Stimulated activated CD4-positive, alpha-beta T cell treated with anti-CD3 and anti-CD28 coated beads, Interleukin-15, amount 100 ng/mL, for 24 hours (primary cell): ENCODE data around the gene GRK5.
"Not testable (repeated sequence)": the region's sequence is repeated elsewhere in the genome, so short reads cannot be mapped to it uniquely, and the experiment has no call there.

Experiments used
- DNase-seq: peaks from one replicate; pipeline ENCODE4 v3.0.0-alpha.2; 2020

The GRK5 gene

DNA sequence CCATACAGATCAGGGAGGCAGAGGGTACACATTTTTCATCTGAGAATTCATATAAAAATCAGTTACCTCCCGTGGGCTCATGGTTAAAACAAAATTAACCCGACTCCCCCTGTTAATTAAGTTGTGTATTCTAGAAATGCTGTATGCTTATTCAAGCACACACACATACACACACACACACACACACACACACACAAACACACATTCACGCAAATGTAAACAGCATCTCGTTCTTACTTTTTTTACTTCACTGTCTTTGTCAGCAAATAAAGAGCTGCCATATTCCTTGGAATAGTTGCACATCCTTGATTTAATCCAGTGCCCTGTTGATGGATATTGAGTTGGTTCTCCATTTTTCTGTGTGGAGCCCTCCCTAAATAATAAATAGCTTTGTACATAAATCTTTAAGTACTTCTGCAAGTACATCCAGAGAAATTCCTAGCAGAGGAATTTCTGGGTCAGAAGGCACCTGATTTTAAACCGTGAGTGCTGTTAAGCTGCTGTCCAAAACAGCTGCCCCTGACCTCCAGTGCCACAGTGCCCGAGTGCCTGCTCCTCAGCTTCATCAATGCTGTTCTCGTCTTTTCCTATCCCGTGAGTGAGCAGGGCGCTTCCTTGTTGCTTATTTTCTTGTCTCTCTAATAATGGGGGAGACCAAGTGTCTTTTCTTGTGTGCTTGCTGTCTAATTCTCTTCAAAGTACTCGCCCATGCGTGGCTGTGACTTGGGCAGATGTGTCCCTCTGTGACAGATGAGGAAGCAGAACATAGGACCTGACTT is 217.9 kb downstream of the GRK5 start:
- DNase-seq, result no peak

DNA sequence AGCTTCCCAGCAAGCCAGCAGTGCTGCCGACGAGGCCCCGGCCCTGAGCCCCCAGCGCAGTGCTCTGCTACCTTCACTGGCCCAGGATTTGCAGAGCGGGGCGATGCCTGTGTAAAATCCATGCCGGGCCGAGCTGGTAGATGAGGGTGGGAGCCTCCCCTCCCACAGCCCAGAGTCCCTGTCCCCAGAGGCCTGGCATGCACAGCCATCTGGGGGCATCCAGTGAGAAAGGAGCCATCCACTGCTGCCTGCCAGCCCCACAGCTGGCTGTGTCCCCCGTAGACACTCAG is 218.5 kb downstream of the GRK5 start:
- no peak for DNase-seq

DNA sequence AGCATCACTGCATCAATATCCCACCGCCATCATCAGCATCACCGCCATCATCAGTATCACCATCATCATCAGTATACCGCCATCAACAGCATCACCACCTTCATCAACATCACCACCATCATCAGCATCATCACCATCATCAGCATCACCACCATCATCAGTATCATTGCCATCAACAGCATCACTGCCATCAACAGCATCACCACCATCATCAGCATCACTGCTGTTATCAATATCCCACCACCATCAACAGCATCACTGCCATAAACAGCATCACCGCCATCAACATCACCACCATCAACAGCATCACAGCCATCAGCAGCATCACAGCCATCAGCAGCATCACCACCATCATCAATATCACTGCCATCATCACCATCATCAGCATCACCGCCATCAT is 219.3 kb downstream of the GRK5 start:
- DNase-seq, result no peak

DNA sequence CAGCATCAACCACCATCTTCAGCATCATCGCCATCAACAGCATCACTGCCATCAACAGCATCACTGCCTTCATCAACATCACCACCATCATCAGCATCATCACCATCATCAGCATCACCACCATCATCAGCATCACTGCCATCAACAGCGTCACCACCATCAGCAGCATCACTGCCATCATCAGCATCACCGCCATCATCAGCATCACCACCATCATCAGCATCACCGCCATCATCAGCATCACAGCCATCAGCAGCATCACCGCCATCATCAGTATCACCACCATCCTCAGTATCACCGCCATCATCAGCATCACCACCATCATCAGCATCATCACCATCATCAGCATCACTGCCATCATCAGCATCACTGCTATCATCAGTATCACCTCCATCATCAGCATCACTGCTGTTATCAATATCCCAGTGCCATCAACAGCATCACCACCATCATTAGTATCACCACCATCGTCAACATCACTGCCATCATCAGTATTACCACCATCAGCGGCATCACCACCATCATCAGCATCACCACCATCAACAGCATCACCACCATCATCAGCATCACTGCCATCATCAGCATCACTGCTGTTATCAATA is 220.0 kb downstream of the GRK5 start:
- no peak for DNase-seq

DNA sequence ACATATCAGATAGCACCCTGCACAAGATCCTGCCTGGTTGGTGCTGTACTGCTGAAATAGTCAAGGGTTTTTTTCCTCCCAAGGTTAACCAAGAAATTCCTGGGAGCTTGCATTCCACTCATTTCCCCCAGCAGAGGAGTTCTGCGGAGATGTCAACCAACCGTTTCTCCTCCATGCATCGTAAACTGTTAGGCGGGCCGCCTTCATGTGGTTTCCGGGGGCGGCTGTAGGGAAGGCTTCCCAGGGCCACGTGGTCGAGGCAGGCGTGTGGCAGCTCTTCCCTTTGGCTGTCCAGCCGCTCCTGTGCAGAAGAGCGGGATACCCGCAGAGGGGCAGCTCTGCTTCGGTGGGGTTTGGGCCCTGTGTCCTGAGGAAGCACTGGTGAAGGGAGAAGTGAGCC is 221.4 kb downstream of the GRK5 start:
- peak; percentile 35 for DNase-seq

DNA sequence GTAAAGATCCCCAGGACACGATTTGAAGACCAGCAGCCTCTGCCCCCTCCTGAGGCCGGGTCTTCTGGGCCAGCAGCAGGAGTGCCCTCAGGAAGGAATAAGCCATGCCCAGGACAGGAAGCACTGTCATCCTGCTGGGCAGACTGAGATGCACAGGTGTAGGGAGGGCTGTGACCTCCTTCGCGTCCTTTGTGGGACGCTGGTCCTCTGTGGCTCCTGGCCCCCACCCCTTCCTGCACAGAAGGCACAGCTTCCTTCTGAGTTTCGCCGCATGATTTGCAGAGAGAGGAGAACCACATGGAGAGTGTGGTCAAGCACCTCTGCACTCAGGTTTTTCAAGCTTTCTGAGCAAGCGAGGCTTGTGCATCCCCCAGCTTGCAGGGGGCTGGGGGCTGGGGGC is 222.4 kb downstream of the GRK5 start:
- no peak for DNase-seq

DNA sequence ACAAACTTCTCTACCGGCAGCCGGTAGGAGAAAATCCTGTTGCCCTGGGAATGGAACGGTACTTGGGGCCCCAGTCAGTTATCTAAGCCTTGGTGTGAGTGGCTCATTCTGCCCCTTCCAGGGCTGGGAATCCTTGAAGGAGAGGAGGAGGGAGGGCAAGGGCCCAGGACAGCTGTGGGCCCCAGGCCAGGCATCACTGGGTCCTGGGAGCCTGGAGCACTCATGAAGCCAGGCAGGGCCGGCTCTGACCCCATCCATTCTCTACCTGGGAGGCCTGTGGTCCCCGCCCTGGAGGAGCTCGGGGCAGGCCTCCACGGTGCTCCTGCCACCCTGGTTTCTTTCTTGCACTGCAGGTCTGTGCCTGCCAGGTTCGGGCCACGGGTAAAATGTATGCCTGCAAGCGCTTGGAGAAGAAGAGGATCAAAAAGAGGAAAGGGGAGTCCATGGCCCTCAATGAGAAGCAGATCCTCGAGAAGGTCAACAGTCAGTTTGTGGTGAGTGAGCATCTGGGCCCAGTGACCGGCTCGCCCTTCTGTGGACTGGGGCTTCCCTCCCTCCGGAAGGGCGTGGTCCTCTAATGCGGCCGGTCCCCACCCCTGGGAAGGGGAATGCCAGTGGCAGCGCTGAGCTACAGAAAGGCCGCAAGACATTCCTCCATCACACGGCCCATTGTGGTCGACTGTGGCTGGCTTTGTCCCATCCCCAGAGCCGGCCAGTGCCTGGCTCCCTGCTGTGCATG is 223.8 kb downstream of the GRK5 start:
- DNase-seq, result no peak

DNA sequence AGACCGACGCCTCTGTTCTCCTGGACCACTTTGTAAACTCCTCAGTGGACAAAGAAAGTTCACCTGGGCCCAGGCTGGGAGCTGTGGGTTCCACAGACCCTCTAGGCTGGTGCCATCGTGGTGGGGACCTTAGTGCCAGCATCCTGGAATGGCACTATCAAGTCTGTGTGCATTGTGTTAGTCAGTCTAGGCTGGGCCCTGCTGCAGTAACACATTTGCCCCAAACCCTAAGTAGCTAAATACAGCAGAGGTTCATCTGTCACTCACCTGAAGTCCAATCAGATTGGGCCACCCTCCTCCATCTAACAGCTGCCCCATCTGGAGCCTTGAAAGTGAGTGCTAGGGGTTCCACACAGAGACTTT is 224.4 kb downstream of the GRK5 start:
- no peak for DNase-seq

DNA sequence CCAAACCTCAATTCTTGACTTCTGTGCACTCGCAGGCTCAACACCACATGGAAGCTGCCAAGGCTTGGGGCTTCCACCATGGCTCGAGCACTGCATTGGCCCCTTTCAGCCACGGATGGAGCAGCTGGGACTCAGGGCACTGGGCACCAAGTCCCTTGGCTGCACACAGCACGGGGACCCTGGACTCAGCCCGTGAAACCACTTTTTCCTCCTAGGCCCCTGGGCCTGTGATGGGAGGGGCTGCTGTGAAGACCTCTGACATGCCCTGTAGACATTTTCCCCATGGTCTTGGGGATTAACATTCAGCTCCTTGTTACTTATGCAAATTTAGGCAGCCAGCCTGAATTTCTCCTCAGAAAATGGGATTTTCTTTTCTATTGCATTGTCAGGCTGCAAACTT is 227.6 kb downstream of the GRK5 start:
- not testable (repeated sequence) for DNase-seq

DNA sequence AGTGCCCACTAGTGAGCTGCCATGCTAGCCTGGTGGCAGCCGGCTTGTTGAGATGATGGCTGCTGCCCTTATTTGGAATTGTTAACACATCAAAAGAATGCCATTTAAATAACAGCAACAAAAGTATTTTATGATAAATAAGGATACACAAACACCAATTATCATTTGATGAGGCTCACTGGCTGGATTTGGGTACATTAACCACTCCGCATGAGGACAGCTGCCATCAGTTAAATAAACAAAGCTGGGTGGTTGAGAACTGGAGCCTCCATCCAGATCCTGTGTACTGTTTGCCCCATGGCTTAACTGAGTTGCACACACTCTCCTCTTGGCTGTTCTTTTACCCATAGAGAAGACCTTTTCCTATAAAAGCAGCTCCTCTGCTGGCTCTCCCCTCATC is 231.3 kb downstream of the GRK5 start:
- no peak for DNase-seq

DNA sequence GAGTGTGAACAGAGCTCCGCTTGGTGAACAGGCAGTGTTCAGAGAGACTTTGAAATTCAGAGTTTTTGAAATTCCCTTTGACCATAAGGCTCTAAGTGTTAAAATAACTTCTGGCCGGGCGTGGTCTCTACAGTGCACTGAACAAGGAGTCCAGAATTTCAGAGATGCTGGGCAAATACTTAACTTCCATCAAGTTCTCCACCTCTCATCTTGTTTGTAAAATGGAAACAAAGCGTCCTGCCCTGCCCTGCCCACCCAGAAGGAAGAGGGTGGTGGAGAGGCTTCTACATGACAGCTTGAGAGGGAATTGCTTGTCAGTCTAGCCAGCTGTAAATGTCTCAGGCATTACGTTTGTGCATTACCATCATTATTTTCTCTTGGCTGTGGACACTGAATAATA is 232.6 kb downstream of the GRK5 start:
- no peak for DNase-seq

DNA sequence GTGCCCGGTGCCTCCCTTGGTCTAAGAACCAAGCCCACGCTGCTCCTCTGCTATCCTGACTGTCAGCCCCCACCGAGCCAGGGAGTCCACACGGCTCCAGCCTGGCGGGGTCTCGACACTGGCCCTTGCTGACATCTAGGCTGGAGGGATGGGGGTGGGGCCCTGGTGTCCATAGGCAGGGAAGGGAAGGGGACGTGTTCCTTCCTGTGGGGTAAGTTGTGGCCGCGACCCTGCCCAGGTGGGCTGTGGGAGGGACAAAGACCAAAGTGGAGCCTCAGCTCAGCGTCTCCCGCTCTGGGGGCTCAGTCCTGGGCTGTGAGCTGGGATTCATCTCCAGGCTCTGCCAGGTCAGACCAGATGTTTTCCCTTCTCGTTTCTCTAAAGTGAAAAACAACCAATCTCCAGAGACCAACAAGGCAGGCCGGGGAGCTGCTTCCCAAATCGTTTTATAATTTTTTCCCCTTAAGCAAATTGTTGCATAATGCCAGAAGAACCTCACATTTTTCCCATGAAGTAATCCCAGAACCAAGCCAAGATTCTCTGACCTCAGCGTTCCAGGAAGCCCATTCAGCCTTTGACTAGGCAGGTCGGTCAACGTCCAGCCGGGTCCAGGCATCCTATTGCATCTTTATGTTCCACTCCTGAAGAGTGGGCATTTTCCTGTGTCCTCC is 233.9 kb downstream of the GRK5 start:
- DNase-seq, result no peak

DNA sequence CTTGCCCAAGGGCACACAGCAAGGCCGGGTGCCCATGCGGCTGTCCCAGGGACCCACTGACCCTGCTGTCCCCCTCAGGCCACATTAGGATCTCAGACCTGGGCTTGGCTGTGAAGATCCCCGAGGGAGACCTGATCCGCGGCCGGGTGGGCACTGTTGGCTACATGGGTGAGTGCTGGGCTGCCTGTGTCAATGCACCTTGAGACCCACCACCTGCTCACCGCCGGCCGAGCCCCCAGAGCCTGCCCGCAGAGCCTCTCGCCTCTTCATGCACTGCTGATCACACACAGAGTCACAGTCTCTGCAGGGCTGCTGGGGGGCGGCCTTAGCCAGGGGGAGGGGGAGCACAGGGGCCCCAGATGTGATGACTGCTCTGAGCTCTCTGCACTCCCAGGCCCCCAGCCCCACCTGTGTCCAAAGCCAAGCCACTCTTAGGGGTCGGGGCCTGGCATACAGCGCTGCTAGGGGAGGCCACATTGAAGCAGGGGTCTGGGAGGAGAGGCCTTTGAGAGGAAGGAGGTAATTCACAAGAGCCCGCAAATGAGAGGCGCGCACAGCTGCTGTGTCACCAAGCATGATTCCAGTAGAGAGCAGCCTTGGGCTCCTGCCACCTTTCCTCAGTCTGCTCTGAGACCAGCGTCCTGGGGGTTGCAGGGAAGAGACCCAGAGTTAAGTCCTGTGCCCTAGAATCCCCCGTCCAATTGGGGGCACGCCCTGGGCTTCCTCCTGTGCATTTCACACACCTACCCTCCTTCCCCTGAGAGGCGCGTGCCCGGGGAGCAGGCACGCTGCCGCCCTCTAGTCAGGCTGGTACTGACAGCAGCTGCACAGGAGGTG is 234.8 kb downstream of the GRK5 start:
- no peak for DNase-seq

DNA sequence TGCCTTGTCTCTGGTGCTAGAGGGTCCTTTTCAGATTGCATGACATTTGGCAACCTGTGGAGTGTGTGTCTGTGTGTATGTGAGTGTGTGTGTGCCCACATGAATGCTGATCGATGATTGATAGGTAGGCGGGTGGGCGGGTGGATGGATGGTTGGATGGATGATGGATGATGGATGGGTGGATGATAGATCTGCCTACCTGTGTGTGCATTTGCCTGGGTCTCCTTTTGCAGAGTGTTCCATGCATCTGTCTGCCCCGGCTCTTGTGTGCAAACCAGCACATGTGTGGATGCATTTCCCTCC is 235.3 kb downstream of the GRK5 start:
- no peak for DNase-seq

DNA sequence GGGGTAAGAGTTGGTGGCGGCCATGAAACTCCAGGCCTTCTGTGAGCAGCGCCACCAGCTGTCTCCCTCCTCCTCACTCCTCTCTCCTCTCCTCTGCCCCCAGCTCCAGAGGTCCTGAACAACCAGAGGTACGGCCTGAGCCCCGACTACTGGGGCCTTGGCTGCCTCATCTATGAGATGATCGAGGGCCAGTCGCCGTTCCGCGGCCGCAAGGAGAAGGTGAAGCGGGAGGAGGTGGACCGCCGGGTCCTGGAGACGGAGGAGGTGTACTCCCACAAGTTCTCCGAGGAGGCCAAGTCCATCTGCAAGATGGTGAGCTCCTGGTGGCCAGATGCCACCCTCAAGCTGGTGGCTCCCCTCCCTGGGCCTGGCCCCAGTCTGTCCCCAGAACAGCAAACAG is 236.1 kb downstream of the GRK5 start:
- no peak for DNase-seq

DNA sequence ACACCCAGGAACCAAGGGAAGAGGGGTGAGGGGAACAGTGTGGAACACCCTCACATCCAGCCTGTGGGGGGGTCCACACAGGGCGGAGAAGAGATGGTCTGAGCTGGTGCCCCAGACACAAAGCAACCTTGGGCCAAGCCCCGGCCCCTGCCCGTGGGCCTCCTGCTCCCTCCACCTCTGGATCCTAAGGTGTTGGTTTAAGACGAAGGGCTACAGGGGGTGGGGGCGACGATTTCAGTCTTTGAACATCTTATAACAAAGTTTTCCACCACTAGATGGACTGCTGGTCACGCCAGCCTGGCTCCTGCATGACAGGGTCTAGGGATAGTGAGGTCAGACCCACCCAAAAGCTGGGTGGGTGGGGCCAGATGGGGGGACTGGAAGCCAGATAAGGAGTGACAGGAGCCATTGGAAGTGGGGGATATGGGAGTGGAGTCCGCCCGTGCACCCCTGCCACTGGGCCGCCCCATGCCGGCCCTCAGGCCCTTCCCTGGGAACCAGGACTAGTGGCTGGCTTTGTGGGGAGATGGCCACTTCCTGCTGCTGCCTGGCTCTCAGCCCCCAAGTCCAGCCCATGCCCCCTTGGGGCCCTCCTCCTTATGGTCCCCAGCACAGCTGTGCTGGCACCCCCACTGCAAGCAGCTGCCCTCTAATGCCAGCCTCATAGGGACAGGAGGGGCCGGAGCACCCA is 236.7 kb downstream of the GRK5 start:
- DNase-seq, result no peak

DNA sequence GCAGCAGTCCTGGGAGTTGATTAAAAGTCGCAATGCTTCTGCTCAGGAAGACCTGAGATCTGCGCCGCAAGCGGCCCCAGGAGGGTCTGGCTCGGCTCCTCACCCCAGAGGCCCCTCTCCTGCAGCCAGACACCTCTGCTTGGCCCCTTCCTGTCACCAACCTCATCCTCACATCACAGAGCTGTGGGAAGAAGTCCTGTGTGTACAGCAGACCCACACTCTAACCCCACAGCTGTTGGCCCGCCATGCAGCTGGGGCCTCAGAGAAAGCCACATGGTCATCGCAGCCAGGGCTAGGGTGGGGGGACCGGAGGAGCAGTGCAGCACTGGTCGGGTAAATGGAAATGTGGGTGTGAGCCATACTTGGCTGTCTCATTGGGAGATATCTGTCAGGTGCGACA is 237.5 kb downstream of the GRK5 start:
- no peak for DNase-seq

DNA sequence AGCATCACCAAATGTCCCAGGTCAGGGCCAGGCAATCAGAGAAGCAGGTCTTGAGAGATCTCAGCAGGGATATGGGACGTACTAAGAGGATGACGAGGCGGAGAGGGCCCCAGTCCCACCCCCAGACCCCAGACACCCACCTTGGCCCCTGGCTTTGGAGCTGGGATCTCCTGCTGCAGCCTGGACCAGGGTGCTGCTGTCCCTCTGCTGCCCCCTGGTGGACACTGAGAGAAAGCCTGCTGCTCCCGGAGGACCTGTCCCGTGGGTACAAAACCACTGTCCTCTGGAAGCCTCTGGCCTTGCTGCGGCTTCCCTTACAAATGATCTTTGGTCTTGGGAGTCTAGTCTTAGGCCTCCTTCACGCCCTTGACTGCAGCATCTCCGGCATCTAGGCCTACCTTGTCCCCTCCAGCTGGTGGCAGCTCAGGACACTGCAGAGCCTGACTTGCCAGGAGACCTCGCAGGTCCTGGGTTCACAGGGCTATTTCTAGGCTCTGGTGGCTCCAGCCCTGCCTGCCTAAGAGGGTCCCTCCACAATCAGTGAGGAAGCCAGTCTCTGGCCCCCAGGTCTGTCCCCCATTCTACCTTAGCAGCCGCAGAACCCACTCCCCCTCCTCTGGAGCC is 238.1 kb downstream of the GRK5 start:
- peak; percentile 91 for DNase-seq

DNA sequence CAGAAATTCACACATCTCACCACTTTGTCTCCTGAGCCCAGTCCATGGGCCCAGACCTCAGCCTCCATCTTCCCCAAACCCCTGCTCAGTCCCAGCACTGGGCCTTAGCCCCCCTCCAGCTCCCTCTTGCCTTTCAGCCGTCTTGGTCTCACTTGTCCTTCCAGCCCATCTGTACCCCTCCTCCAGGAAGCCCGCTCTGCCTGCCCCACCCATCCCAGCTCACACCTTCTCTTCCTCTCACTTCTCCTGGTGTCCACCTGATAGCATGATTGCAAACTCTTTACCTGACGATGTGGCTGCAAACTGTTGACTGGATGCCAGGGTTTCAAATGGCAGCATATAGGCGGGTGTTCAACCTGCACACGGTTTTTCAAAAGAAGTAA is 238.6 kb downstream of the GRK5 start:
- no peak for DNase-seq

DNA sequence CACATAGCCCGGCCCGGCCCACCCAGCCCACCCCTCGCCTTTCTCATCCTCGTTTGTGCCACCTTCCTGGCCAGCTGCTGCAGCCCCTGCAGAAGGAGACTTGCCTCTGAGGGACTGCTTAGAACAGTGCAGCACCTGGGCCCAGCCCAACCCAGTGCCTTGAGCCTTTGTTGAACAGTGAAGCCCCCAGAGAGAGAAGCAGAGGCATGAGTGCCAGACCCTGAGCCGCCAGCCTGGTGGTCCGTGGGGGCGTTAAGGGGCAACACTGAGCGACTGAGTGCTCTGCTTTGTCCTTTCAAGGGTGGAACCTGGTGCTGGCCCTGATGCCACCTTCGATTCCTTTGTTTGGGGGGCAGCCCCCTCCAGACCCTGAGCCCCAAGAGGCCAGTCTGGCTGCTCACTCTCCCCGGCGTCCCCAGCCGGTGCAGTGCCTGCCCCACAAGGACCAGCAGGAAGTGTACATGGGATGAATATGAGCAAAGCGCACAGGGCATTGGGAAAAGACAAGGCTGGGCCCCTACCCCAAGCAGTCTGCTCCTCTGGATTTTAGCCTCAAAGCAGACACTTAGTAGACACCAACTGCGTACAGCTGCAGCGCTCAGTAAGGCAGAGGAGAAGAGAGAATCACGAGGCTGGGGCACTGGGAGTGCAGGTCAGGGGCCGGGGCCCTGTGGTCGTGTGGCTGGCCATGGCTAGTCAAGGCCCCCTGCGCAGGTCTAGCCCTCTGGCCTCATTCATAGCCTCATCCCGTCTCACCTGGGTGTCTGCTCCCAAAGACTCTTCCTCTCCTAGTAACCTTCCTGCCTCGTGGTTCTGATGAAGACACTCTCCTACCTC is 239.3 kb downstream of the GRK5 start:
- no peak for DNase-seq

DNA sequence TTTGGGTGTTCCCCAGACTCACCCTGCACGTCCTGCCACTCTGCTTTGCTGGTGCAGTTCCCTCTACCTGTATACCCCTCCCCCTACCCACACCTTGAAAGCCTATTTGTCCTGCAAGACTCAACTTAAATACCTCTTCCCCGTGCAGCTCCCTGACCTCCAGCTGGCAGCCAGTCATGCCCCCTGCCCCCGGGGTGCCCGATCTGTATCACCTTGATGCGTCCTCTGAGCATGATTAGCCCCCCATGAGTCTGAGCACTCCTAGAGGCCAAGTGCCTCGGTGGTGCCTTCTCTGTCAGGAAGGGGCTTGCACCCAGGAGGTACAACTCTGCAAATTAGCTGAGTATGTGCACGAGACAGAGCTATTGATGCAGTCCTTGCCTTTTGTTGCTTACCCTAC is 240.1 kb downstream of the GRK5 start:
- no peak for DNase-seq
